ENCODE measurements around the gene PLSCR2.

GRCh38 chr3:146499701-146500100 lies 30.3 kb upstream of the PLSCR2 start:
- TF ChIP-seq CTCF (IDR thresholded peaks at IDR 0.05) (no peak), POLR2A (IDR thresholded peaks at IDR 0.05) (no peak)
